ENCODE measurements around the gene NOD1.
"Not testable (repeated sequence)": the region's sequence is repeated elsewhere in the genome, so short reads cannot be mapped to it uniquely, and the experiment has no call there.

The NOD1 gene

GRCh38 chr7:30511973-30512662 lies 33.5 kb upstream of the NOD1 start:
- no peaks in the 10 kb centered on the region for H3K36me3 Mint-ChIP-seq (ENCODE audit: insufficient read depth)
- no peaks in the 10 kb centered on the region for H3K27me3 Mint-ChIP-seq
- H3K27ac Mint-ChIP-seq (ENCODE audit: low read depth), result peak overlapping the region; percentile 14
- no peak for DNase-seq (ENCODE audit: low spot score in 2 of 2)
- no peak for ATAC-seq (replicated peaks; ENCODE audit: extremely low read depth, poor library complexity, severe bottlenecking)
- H3K4me3 Mint-ChIP-seq, result no peak overlapping the region
- peaks cover 6% of the 10 kb centered on the region for H3K4me1 Mint-ChIP-seq
- H3K9me3 Mint-ChIP-seq, result no peaks in the 10 kb centered on the region

GRCh38 chr7:30511494-30511893 lies 32.9 kb upstream of the NOD1 start:
- Mint-ChIP-seq H3K27ac (ENCODE audit: low read depth) (no peak overlapping the region), H3K4me1 (peaks cover 6% of the 10 kb centered on the region), H3K9me3 (no peaks in the 10 kb centered on the region), H3K36me3 (ENCODE audit: insufficient read depth) (no peaks in the 10 kb centered on the region), H3K27me3 (no peaks in the 10 kb centered on the region), H3K4me3 (no peak overlapping the region)
- DNase-seq (ENCODE audit: low spot score in 2 of 2) (no peak), ATAC-seq (replicated peaks; ENCODE audit: extremely low read depth, poor library complexity, severe bottlenecking) (no peak)

GRCh38 chr7:30510124-30511075 lies 31.8 kb upstream of the NOD1 start:
- ATAC-seq (replicated peaks; ENCODE audit: extremely low read depth, poor library complexity, severe bottlenecking) (peak; percentile 36), DNase-seq (ENCODE audit: low spot score in 2 of 2) (no peak)
- Mint-ChIP-seq H3K27ac (ENCODE audit: low read depth) (no peak overlapping the region), H3K4me3 (no peak overlapping the region), H3K36me3 (ENCODE audit: insufficient read depth) (no peaks in the 10 kb centered on the region), H3K9me3 (no peaks in the 10 kb centered on the region), H3K27me3 (no peaks in the 10 kb centered on the region), H3K4me1 (peaks cover 6% of the 10 kb centered on the region)

DNA sequence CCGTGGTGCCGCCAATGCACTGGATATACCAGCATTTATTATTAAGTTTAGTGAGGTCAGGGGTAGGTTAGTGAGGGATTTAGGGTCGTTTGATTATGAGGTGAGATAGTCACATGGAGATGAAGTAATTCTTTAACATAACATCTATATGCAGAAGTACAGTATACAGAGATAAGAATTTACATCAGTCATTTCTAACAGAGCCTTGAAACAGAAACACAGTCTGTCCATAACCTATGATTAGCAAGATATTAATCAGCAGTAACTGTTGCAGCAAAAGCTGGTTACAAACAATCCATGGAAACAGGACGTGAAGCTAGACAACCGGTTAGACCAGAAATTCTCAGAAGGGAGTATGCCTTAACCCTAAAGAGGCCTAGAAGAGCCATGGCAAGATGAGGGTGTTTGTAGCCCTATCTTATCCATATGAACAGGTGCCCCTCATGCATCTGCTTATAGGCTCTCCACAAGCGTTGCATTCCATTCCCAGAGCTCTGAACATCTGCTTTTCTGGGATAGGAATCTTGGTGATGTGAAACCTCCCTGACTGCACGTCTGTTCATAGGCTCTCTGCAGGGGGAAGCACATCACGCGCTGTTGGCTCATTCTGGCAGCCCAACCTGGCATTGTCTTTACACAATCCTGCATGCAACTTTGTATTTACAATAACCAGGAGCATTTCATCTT lies 30.7 kb upstream of the NOD1 start:
- H3K9me3 Mint-ChIP-seq; DNase-seq (ENCODE audit: low spot score in 2 of 2); H3K27me3 Mint-ChIP-seq; H3K4me3 Mint-ChIP-seq; H3K36me3 Mint-ChIP-seq (ENCODE audit: insufficient read depth); H3K27ac Mint-ChIP-seq (ENCODE audit: low read depth); ATAC-seq (replicated peaks; ENCODE audit: extremely low read depth, poor library complexity, severe bottlenecking): not testable (repeated sequence)
- peaks cover 12% of the 10 kb centered on the region for H3K4me1 Mint-ChIP-seq

DNA sequence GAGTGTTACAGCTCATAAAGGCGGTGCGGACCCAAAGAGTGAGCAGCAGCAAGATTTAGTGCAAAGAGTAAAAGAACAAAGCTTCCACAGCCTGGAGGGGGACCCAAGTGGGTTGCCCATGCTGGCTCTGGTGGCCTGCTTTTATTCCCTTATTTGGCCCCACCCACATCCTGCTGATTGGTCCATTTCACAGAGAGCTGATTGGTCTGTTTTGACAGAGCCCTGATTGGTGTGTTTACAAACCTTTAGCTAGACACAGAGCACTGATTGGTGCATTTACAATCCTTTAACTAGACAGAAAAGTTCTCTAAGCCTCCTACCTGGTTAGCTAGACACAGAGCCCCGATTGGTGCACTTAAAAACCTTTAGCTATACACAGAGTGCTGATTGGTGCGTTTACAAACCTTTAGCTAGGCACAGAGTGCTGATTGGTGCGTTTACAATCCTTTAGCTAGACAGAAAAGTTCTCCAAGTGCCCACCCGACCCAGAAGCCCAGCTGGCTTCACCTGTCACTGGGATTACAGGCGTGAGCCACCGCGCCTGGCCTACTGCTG lies 28.8 kb upstream of the NOD1 start:
- H3K27me3 Mint-ChIP-seq; H3K4me3 Mint-ChIP-seq; H3K36me3 Mint-ChIP-seq (ENCODE audit: insufficient read depth); ATAC-seq (replicated peaks; ENCODE audit: extremely low read depth, poor library complexity, severe bottlenecking); H3K9me3 Mint-ChIP-seq; DNase-seq (ENCODE audit: low spot score in 2 of 2); H3K27ac Mint-ChIP-seq (ENCODE audit: low read depth): not testable (repeated sequence)
- peaks cover 30% of the 10 kb centered on the region for H3K4me1 Mint-ChIP-seq

- H3K9me3 Mint-ChIP-seq, result no peaks in the 10 kb centered on the region
- H3K4me1 Mint-ChIP-seq, result peaks cover 40% of the 10 kb centered on the region
- no peaks in the 10 kb centered on the region for H3K27me3 Mint-ChIP-seq
- no peak for DNase-seq (ENCODE audit: low spot score in 2 of 2)
- H3K4me3 Mint-ChIP-seq, result peak overlapping the region; percentile 89
- peak overlapping the region; percentile 76 for H3K27ac Mint-ChIP-seq (ENCODE audit: low read depth)
- peaks cover 12% of the 10 kb centered on the region for H3K36me3 Mint-ChIP-seq (ENCODE audit: insufficient read depth)
- peak; percentile 3 for ATAC-seq (replicated peaks; ENCODE audit: extremely low read depth, poor library complexity, severe bottlenecking)
Measured at GRCh38 chr7:30505174-30505697, 26.7 kb upstream of the NOD1 start.

DNA sequence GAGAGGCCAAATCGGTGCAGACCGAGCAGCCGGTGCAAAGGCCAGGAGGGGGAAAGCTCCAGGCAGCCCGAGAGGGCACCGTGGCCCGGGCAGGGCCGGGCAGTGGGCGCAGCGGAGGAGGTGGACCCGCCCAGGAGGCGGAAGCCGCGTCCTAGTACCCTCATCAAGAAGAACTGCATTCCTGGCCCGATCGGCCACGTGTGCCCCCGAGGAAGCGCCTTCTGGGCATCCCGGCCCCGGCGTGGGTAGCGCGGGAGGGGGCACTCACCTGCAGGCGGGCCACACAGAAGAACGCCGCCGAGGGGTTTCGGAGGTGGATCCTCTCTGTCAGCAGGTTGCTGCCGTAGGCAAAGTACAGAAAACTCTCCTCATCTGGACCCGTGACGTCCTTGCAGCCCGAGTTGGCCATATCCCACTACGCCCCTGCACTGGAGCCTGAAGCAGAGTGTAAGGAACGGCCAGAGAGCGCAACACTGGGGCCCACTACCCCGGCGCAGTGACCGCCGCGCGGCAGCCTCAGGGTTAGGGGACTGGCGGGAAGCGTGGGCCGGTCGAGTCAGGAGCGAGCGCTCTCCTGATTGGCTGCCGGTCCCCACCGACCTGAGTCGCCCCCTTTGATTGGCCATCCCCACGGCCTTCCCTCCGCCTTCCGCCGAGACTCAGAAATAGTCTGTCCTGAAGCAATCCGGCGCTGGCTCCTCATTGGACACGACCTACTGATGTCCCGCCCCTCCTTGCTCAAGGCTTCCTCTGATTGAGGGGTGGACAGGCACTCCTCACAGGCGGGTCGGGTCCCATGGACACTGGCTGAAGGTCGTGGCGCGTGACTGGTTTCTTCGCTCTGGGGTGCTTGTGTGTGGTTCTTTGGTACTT lies 26.0 kb upstream of the NOD1 start, which contains the start of gene GGCT:
TSS of gene GGCT (minus strand) at position 529 of the 873 bp plus-strand sequence. CDS start at position 409, 120 bp downstream.
- Mint-ChIP-seq H3K9me3 (no peaks in the 10 kb centered on the region), H3K36me3 (ENCODE audit: insufficient read depth) (peaks cover 12% of the 10 kb centered on the region), H3K4me3 (peak within 1 kb of the TSS; percentile 89), H3K4me1 (peaks cover 38% of the 10 kb centered on the region), H3K27ac (ENCODE audit: low read depth) (peak within 1 kb of the TSS; percentile 76), H3K27me3 (no peaks in the 10 kb centered on the region)
- peak; percentile 99 for ATAC-seq (replicated peaks; ENCODE audit: extremely low read depth, poor library complexity, severe bottlenecking)
- peak; percentile 93 for DNase-seq (ENCODE audit: low spot score in 2 of 2)

DNA sequence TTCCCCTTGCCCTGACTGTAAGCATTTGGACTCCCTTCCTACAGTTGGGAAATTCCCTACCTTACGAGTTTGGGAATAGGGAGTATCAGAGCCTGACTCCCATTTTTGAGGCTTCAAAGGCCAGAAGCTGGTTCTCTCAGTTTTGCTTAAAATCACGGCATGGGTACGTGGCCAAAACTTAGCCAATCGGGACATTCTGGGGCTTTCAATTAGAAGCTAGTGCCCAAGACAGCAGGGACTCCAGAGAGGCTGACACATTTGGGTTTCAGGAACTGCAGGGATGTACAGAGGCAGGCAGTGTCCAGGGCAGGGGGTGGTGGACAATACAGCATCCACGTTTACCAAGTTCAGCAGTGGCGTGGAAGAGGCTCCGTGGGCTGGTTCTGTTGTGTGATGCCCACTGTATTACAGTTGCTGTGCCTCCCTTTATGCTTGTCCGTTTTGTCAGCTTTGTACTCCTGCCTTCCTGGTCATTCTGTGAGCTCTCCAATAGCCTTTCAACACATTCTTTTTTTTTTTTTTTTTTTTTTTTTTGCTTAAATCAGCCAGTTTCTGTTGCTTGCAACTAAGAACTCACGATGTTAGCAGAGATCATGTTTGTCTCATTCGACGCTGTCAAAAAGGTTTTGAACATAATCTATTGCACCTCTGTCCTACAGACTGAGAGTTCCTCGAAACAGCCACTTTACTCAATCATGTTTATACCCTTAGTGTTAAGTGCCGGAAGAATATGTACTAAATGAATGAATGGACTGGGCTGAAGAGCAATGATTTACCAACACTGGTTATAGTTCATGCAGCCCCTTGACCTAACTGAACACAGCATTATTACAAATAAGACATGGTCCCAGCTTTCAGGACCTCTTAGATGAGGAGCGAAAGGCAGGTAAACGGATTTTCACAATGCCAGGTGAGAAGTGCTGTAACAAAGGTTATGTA lies 25.0 kb upstream of the NOD1 start:
- Mint-ChIP-seq H3K36me3 (ENCODE audit: insufficient read depth) (peaks cover 15% of the 10 kb centered on the region), H3K27me3 (no peaks in the 10 kb centered on the region), H3K4me1 (peaks cover 38% of the 10 kb centered on the region), H3K4me3 (peak overlapping the region; percentile 89), H3K9me3 (no peaks in the 10 kb centered on the region), H3K27ac (ENCODE audit: low read depth) (peak overlapping the region; percentile 76)
- DNase-seq (ENCODE audit: low spot score in 2 of 2), result no peak
- ATAC-seq (replicated peaks; ENCODE audit: extremely low read depth, poor library complexity, severe bottlenecking), result no peak

GRCh38 chr7:30502470-30503251 lies 24.1 kb upstream of the NOD1 start:
- ATAC-seq (replicated peaks; ENCODE audit: extremely low read depth, poor library complexity, severe bottlenecking) (no peak), DNase-seq (ENCODE audit: low spot score in 2 of 2) (no peak)
- Mint-ChIP-seq H3K9me3 (no peaks in the 10 kb centered on the region), H3K4me3 (peak overlapping the region; percentile 89), H3K4me1 (peaks cover 38% of the 10 kb centered on the region), H3K36me3 (ENCODE audit: insufficient read depth) (peaks cover 19% of the 10 kb centered on the region), H3K27ac (ENCODE audit: low read depth) (peak overlapping the region; percentile 76), H3K27me3 (no peaks in the 10 kb centered on the region)

DNA sequence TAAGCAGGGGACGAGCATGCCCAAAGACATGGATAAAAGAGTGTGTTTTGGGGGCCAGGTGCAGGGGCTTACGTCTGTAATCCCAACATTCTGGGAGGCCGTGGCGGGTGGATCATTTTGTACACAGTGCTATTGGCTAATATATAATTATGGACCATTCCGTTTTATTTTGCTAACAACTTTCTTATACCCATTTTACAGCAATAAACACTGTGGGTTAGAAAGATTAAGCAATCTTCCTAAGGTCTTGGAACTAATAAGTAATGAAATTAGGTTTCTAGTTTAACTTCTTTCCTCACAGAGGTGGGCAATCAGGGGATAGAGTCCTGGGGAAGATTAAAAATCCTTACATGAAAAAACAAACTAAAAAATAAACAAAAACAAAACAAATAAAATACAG lies 22.7 kb upstream of the NOD1 start:
- Mint-ChIP-seq H3K27ac (ENCODE audit: low read depth) (no peak overlapping the region), H3K27me3 (no peaks in the 10 kb centered on the region), H3K4me1 (peaks cover 38% of the 10 kb centered on the region), H3K4me3 (no peak overlapping the region), H3K9me3 (no peaks in the 10 kb centered on the region), H3K36me3 (ENCODE audit: insufficient read depth) (peaks cover 25% of the 10 kb centered on the region)
- DNase-seq (ENCODE audit: low spot score in 2 of 2) (no peak), ATAC-seq (replicated peaks; ENCODE audit: extremely low read depth, poor library complexity, severe bottlenecking) (no peak)
